ENCODE measurements around the gene MFAP2.
A peak's percentile ranks its signal among the peaks of the same experiment; 100 is the strongest.
"Not testable (repeated sequence)": the region's sequence is repeated elsewhere in the genome, so short reads cannot be mapped to it uniquely, and the experiment has no call there.

The MFAP2 gene

DNA sequence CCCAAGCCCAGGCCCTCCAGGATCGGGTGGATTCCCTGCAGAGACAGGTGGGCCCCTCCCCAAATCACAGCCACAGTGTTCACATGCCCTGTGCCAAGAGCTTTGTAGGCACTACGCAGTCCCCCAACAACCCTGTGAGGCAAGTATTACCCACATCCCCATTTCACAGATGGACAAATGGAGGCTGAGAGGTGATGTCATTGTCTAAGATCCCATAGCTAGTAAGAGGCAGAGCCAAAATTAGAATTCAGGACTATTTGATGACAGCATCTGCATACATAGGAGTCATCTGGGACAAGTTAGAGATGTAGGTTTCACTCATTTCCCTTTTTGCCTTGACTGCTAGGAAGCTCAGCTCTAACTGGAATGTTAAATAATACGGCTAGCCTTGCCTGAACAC, 12.0 kb downstream of the MFAP2 start:
- peaks cover 10% of the 10 kb centered on the region for H3K36me3 ChIP-seq (replicated peaks)
- no peak overlapping the region for H3K27ac ChIP-seq

GRCh38 chr1:16967962-16968361, 12.5 kb downstream of the MFAP2 start:
- no peak overlapping the region for H3K4me3 ChIP-seq (ENCODE audit: low read depth, low read length)
- no peak for TF ChIP-seq CTCF (IDR thresholded peaks at IDR 0.05; ENCODE audit: low read depth, low read length, missing control alignments)
- no peaks in the 10 kb centered on the region for H3K27me3 ChIP-seq (replicated peaks)
- H3K27ac ChIP-seq, result no peak overlapping the region
- DNase-seq, result no peak
- in situ Hi-C loops (cut with HindIII; ENCODE audit: low pct_ligation_motif_present, low sequenced_read_pairs), result no loop called here
- H3K36me3 ChIP-seq (replicated peaks), result peaks cover 7% of the 10 kb centered on the region

More for the DNA sequence above, 12.0 kb downstream of the MFAP2 start:
- TF ChIP-seq CTCF (IDR thresholded peaks at IDR 0.05; ENCODE audit: low read depth, low read length, missing control alignments), result no peak
- in situ Hi-C loops (cut with HindIII; ENCODE audit: low pct_ligation_motif_present, low sequenced_read_pairs), result no loop called here
- Histone ChIP-seq H3K27me3 (replicated peaks) (no peaks in the 10 kb centered on the region), H3K4me3 (ENCODE audit: low read depth, low read length) (no peak overlapping the region)
- DNase-seq, result no peak

DNA sequence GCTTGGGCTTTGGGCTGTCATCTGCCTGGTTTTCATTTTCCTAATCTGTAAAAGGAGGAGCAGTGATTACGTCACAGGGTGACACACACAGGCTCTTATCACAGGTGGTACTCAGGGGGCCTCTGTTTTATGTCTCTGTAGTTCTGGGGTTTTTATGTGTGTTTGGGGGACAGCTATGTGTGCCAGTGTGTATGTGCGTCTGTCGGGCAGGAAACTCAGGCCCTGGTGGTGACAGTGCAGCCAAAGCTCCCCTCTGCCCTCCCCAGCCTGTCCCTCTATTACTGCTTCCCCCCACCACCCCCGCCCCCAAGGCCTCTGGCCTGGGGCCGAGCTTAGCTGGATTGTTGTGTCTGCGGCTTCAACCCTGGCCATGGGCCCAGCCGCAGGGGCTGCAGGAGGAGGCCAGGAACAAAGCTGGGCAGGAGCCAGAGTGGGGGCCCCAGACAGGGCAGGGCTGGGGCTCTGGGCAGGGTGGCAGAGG, 13.3 kb downstream of the MFAP2 start:
- peak; percentile 66 for DNase-seq
- no peak overlapping the region for H3K27ac ChIP-seq
- no peak overlapping the region for H3K4me3 ChIP-seq (ENCODE audit: low read depth, low read length)
- in situ Hi-C loops (cut with HindIII; ENCODE audit: low pct_ligation_motif_present, low sequenced_read_pairs), result no loop called here
- TF ChIP-seq CTCF (IDR thresholded peaks at IDR 0.05; ENCODE audit: low read depth, low read length, missing control alignments), result no peak
- H3K27me3 ChIP-seq (replicated peaks), result no peaks in the 10 kb centered on the region
- H3K36me3 ChIP-seq (replicated peaks), result peaks cover 7% of the 10 kb centered on the region

- in situ Hi-C loops (cut with HindIII; ENCODE audit: low pct_ligation_motif_present, low sequenced_read_pairs), result no loop called here
- no peaks in the 10 kb centered on the region for H3K27me3 ChIP-seq (replicated peaks)
- H3K4me3 ChIP-seq (ENCODE audit: low read depth, low read length), result no peak overlapping the region
- TF ChIP-seq CTCF (IDR thresholded peaks at IDR 0.05; ENCODE audit: low read depth, low read length, missing control alignments), result no peak
- H3K36me3 ChIP-seq (replicated peaks), result peaks cover 7% of the 10 kb centered on the region
- no peak overlapping the region for H3K27ac ChIP-seq
- no peak for DNase-seq
These were observed 14.1 kb downstream of the MFAP2 start for GRCh38 chr1:16966282-16966681.

DNA sequence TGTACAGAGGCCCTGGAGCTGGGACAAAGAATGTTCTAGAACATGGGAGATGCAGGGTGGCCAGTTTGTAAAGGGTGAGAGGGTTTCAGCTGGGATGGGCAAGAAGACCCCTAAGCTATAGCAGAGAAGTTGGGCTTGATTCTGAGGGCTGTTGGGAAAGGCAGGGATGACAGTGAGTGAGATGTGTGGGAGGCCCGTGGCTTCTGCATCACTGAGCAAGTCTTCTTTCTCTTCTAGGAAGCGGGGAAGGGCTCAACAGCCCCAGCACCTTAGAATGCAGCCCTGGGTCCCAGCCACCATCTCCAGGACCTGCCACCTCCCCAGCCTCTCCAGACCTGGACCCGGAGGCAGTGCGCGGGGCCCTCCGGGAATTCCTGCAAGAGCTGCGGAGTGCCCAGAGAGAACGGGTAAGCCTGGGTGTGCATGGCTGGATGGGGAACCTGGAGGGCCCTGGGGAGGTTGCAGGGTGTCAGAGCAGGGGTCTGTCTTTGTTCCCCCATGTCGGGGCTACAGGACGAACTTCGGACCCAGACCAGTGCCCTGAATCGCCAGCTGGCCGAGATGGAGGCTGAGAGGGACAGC, 14.8 kb downstream of the MFAP2 start:
- no peak for DNase-seq
- Histone ChIP-seq H3K27me3 (replicated peaks) (no peaks in the 10 kb centered on the region), H3K27ac (no peak overlapping the region), H3K4me3 (ENCODE audit: low read depth, low read length) (no peak overlapping the region), H3K36me3 (replicated peaks) (peaks cover 7% of the 10 kb centered on the region)
- no peak for TF ChIP-seq CTCF (IDR thresholded peaks at IDR 0.05; ENCODE audit: low read depth, low read length, missing control alignments)
- in situ Hi-C loops (cut with HindIII; ENCODE audit: low pct_ligation_motif_present, low sequenced_read_pairs), result no loop called here

DNA sequence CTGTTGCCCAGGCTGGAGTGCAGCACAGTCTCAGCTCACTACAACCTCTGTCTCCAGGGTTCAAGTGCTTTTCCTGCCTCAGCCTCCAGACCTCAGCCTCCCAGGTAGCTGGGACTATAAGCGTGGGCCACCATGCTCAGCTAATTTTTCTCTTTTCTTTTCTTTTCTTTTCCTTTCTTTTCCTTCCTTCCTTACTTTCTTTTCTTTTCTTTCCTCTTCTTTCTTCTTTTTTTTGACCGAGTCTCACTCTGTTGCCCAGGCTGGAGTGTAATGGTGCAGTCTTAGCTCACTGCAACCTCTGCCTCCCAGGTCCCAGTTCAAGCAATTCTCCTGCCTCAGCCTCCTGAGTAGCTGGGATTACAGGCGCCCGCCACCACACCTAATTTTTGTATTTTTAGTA, 16.3 kb downstream of the MFAP2 start:
- in situ Hi-C loops (cut with HindIII; ENCODE audit: low pct_ligation_motif_present, low sequenced_read_pairs); H3K27me3 ChIP-seq (replicated peaks); H3K36me3 ChIP-seq (replicated peaks); H3K27ac ChIP-seq; H3K4me3 ChIP-seq (ENCODE audit: low read depth, low read length); DNase-seq: not testable (repeated sequence)

All from brain microvascular endothelial cell (primary cell).